ENCODE measurements around the gene HSPA1L.

DNA sequence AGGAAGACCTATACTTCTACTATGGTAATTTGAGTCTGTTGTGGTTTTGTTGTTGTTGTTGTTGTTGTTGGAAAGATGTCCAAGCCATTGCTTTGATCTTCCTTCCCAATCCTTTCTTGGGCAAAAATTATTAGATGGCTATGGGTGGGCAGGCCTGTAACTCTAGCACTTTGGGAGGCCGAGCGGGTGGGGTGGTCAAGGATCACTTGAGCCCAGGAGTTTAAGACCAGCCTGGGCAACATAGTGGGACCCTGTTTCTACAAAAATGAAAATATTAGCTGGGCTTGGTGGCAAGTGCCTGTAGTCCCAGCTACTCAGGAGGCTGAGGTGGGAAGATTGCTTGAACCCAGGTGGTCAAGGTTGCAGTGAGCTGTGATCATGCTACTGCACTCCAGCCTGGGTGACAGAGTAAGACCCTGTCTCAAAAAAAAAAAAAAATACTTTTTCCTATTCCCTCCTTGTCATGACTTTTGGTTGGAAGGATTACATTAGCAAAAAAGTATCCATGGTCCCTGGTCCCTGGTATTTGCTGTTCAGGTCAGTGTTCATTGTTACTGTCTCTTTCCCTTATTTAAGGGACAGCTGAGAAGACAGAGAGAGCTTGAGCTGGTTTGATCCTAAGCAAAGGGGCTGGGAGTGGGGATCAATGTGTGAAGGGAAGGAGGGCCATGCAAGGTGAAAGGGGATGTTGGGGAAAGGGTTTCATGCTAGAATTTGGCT, 35.8 kb upstream of the HSPA1L start:
- TF ChIP-seq POLR2A (IDR thresholded peaks at IDR 0.05): no peak
- TF ChIP-seq, protein P1, sequence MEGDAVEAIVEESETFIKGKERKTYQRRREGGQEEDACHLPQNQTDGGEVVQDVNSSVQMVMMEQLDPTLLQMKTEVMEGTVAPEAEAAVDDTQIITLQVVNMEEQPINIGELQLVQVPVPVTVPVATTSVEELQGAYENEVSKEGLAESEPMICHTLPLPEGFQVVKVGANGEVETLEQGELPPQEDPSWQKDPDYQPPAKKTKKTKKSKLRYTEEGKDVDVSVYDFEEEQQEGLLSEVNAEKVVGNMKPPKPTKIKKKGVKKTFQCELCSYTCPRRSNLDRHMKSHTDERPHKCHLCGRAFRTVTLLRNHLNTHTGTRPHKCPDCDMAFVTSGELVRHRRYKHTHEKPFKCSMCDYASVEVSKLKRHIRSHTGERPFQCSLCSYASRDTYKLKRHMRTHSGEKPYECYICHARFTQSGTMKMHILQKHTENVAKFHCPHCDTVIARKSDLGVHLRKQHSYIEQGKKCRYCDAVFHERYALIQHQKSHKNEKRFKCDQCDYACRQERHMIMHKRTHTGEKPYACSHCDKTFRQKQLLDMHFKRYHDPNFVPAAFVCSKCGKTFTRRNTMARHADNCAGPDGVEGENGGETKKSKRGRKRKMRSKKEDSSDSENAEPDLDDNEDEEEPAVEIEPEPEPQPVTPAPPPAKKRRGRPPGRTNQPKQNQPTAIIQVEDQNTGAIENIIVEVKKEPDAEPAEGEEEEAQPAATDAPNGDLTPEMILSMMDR (IDR thresholded peaks at IDR 0.05): no peak
